Measurements from ENCODE around the gene MOSPD3.
A peak's percentile ranks its signal among the peaks of the same experiment; 100 is the strongest.

MOSPD3 gene

GRCh38 chr7:100588438-100588837 is 23.9 kb upstream of the MOSPD3 start:
- TF ChIP-seq CTCF (conservative IDR thresholded peaks at IDR 0.05; ENCODE audit: low read depth, low read length), result peak; percentile 25
- DNase-seq (ENCODE audit: low read depth), result no peak
- H3K4me3 ChIP-seq (ENCODE audit: low read depth, low read length), result no peak overlapping the region

- no peak for DNase-seq (ENCODE audit: low read depth)
- H3K4me3 ChIP-seq (ENCODE audit: low read depth, low read length), result no peak overlapping the region
- TF ChIP-seq CTCF (conservative IDR thresholded peaks at IDR 0.05; ENCODE audit: low read depth, low read length), result no peak
Observed at GRCh38 chr7:100589341-100589947, 22.9 kb upstream of the MOSPD3 start.

GRCh38 chr7:100590077-100590737 is 22.1 kb upstream of the MOSPD3 start:
- TF ChIP-seq CTCF (conservative IDR thresholded peaks at IDR 0.05; ENCODE audit: low read depth, low read length), result no peak
- H3K4me3 ChIP-seq (ENCODE audit: low read depth, low read length), result no peak overlapping the region
- DNase-seq (ENCODE audit: low read depth), result no peak

GRCh38 chr7:100591596-100591995 is 20.7 kb upstream of the MOSPD3 start:
- no peak for TF ChIP-seq CTCF (conservative IDR thresholded peaks at IDR 0.05; ENCODE audit: low read depth, low read length)
- no peak overlapping the region for H3K4me3 ChIP-seq (ENCODE audit: low read depth, low read length)
- no peak for DNase-seq (ENCODE audit: low read depth)

- H3K4me3 ChIP-seq (ENCODE audit: low read depth, low read length), result no peak overlapping the region
- TF ChIP-seq CTCF (conservative IDR thresholded peaks at IDR 0.05; ENCODE audit: low read depth, low read length), result no peak
- no peak for DNase-seq (ENCODE audit: low read depth)
Observed at GRCh38 chr7:100595188-100595587, 17.2 kb upstream of the MOSPD3 start.

- no peak overlapping the region for H3K4me3 ChIP-seq (ENCODE audit: low read depth, low read length)
- TF ChIP-seq CTCF (conservative IDR thresholded peaks at IDR 0.05; ENCODE audit: low read depth, low read length), result no peak
- DNase-seq (ENCODE audit: low read depth), result no peak
Observed at GRCh38 chr7:100598425-100598824, 13.9 kb upstream of the MOSPD3 start.
